Chondrocyte (in vitro differentiated cells): Measurements from ENCODE around the gene ACLY. TPM values are rescaled to one million over a fixed set of nuclear protein-coding genes. Genes with fewer than 3 reads are reported as not detected.
A peak's percentile ranks its signal among the peaks of the same experiment; 100 is the strongest.

Experiments
- DNase-seq: peaks from one replicate; pipeline ENCODE4 v3.0.0; 2021; ENCODE audit warnings: mixed read lengths, low spot score
- H3K27ac Mint-ChIP-seq: one replicate; pipeline ENCODE4 v1.8.0; 2021; ENCODE audit warnings: mild to moderate bottlenecking, moderate library complexity, mixed read lengths; ENCODE audit not compliant: unreplicated experiment
- H3K27me3 Mint-ChIP-seq: 2 replicates; pipeline ENCODE4 v1.8.0; 2021; ENCODE audit warnings: low read depth, mixed read lengths
- H3K36me3 Mint-ChIP-seq: 2 replicates; pipeline ENCODE4 v1.8.0; 2021; ENCODE audit warnings: low read depth, mixed read lengths
- H3K4me1 Mint-ChIP-seq: 2 replicates; pipeline ENCODE4 v1.8.0; 2021; ENCODE audit warnings: low read depth, mild to moderate bottlenecking, mixed read lengths
- H3K4me3 Mint-ChIP-seq: one replicate; pipeline ENCODE4 v1.8.0; 2021; ENCODE audit warnings: mild to moderate bottlenecking, moderate library complexity, mixed read lengths; ENCODE audit not compliant: unreplicated experiment
- H3K9me3 Mint-ChIP-seq: 2 replicates; pipeline ENCODE4 v1.8.0; 2021; ENCODE audit warnings: low read depth, mixed read lengths
- CTCF ChIP-seq: fragments of 200-600 bp; sonication (generic); IDR thresholded peaks from 2 replicates; pipeline ENCODE4 v1.5.0; 2021; ENCODE audit warnings: antibody characterized with exemption, mild to moderate bottlenecking, moderate library complexity
- total RNA-seq: library from RNA; stranded (reverse); gene quantifications from 3 replicates; pipeline ENCODE4 v1.2.1, GENCODE V29; 2021

ACLY gene
- total RNA-seq, 1 donor from 2014 or later, result 189 TPM

DNA sequence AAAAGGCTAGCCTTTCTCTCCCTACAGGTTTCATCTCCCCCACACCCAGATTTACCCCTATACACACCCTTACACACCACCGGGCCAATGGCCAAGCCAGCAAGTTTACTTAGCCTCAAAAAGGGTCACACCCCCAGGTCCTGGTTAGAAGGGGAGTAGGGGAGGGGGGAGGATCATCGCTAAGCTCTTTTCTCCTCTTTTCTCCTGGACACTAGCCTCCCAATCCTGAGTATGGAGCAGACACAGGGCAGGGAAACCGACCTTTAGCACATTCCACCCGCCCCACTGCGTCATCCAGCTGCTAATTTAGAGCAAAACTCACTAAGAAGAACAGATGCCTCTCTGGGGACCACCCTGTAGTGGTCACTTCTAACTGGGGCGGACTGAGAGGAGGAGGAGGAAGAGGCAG is 4.4 kb downstream of the ACLY start:
- no peak overlapping the region for H3K4me3 Mint-ChIP-seq
- H3K9me3 Mint-ChIP-seq, result no peaks in the 10 kb centered on the region
- H3K27ac Mint-ChIP-seq, result peak overlapping the region; percentile 60

GRCh38 chr17:41913798-41914197 is 5.0 kb downstream of the ACLY start:
- Mint-ChIP-seq H3K36me3 (peaks cover 36% of the 10 kb centered on the region), H3K27ac (peak overlapping the region; percentile 12)

More for the DNA sequence above, 4.4 kb downstream of the ACLY start:
- H3K27me3 Mint-ChIP-seq, result no peaks in the 10 kb centered on the region
- no peak for TF ChIP-seq CTCF
- DNase-seq, result no peak
- H3K4me1 Mint-ChIP-seq, result peaks cover 64% of the 10 kb centered on the region
- H3K36me3 Mint-ChIP-seq, result peaks cover 35% of the 10 kb centered on the region

DNA sequence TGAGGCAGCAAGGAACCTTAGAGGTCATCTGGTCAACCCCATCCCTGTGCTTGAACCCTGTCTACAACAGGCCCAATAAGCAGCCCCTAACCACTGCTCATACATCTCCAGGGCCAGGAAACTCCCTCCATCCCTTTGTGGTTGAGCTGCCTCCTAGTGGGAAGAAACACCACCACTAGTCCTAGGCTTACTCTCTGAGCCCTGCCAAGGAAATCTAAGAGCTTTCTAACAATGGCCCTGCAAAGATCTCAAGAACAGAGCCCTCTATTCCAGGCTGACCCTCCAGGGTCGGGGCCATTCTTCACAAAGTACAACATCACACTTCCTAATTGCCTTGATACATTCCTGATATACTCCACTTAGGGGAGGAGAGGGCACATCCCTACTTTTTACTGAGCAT is 5.8 kb downstream of the ACLY start:
- no peak for DNase-seq
- peak; percentile 11 for TF ChIP-seq CTCF
- Mint-ChIP-seq H3K9me3 (no peaks in the 10 kb centered on the region), H3K4me1 (peaks cover 66% of the 10 kb centered on the region), H3K36me3 (peaks cover 40% of the 10 kb centered on the region), H3K27ac (no peak overlapping the region), H3K27me3 (no peaks in the 10 kb centered on the region), H3K4me3 (no peak overlapping the region)

More at GRCh38 chr17:41913798-41914197, 5.0 kb downstream of the ACLY start:
- no peak for DNase-seq
- no peaks in the 10 kb centered on the region for H3K27me3 Mint-ChIP-seq
- no peak for TF ChIP-seq CTCF
- no peak overlapping the region for H3K4me3 Mint-ChIP-seq
- peaks cover 62% of the 10 kb centered on the region for H3K4me1 Mint-ChIP-seq
- H3K9me3 Mint-ChIP-seq, result no peaks in the 10 kb centered on the region

- Mint-ChIP-seq H3K4me1 (peaks cover 57% of the 10 kb centered on the region), H3K4me3 (no peak overlapping the region), H3K27me3 (no peaks in the 10 kb centered on the region), H3K27ac (peak overlapping the region; percentile 86), H3K36me3 (peaks cover 46% of the 10 kb centered on the region), H3K9me3 (no peaks in the 10 kb centered on the region)
- no peak for TF ChIP-seq CTCF
- no peak for DNase-seq
Observed at GRCh38 chr17:41910701-41911391, 7.9 kb downstream of the ACLY start.

DNA sequence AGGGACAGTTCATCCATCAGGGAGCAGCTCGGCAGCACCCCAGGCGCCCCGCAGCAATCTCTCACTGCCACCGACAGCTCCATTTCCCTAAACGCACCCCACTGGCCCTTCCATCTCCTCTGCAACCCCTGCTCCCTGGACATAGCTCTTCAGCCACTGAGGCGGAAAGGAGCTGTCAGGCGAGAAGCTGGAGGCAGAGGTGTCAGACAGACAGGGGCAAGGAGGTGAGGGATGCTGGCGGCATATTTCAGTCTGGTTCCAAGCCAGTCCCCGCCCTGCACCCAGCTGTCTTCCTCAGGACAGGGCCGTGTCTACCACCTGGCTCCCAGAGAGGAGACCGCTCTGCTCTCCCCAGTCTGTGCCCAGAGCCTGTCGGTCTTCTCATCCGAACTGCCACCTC is 9.7 kb downstream of the ACLY start:
- no peak for DNase-seq
- Mint-ChIP-seq H3K27ac (no peak overlapping the region), H3K4me1 (peaks cover 39% of the 10 kb centered on the region), H3K27me3 (no peaks in the 10 kb centered on the region), H3K4me3 (no peak overlapping the region), H3K9me3 (no peaks in the 10 kb centered on the region), H3K36me3 (peaks cover 50% of the 10 kb centered on the region)
- TF ChIP-seq CTCF, result no peak
